Astrocyte of the hippocampus (primary cell): ENCODE measurements around the gene FAM131B.
"Not testable (repeated sequence)": the region's sequence is repeated elsewhere in the genome, so short reads cannot be mapped to it uniquely, and the experiment has no call there.

ENCODE experiments used
- DNase-seq: peaks from one replicate; pipeline ENCODE4 v3.0.0; 2011; ENCODE audit warnings: low read depth, low spot score

FAM131B gene

DNA sequence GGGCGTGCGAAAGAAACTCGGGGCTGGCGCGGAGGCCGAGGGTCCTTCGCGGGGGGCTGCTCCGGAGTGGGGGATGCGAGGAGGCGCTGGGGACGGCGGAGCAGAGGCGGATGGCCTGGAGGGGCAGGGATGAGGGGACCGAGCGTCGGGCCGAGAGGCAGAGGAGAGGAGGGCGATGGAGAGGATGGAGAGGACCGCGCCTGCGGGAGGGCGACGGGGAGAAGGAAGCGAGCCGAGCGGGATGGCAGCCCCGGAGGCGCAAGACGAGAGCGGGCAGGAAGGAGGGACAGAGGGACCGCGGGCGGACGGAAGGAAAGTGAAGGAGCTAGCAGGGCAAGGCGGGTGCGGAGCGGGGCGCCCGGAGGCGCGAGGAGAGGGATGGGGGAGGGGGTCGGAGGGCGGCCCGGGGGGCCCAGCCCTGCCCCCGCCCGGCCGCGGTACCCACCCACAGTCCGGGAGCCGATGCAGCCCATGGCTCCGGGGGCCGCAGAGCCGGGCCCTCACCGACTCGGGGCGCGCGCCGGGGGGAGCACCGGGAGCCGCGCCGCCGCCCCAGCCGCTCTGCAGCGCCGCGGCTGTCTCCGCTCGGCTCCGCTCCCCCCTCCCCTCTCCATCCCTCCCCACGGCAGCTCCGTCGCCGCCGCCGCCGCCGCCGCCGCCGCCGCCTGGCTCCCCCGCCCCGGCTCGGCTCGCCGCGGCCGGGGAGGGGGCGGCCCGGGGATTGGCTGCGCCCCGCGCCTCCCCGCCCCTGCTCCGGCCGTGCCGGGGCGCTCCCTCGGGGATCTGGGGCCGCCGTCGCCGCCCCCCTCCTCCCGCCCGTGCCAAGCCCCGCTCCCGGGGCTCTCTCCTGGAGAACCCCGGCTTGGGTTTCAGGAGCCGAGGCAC, at the start of gene FAM131B:
FAM131B (minus strand) TSS at position 583 of the 885 bp plus-strand sequence; CDS start at position 473, 110 bp downstream.
- peak; percentile 52 for DNase-seq

DNA sequence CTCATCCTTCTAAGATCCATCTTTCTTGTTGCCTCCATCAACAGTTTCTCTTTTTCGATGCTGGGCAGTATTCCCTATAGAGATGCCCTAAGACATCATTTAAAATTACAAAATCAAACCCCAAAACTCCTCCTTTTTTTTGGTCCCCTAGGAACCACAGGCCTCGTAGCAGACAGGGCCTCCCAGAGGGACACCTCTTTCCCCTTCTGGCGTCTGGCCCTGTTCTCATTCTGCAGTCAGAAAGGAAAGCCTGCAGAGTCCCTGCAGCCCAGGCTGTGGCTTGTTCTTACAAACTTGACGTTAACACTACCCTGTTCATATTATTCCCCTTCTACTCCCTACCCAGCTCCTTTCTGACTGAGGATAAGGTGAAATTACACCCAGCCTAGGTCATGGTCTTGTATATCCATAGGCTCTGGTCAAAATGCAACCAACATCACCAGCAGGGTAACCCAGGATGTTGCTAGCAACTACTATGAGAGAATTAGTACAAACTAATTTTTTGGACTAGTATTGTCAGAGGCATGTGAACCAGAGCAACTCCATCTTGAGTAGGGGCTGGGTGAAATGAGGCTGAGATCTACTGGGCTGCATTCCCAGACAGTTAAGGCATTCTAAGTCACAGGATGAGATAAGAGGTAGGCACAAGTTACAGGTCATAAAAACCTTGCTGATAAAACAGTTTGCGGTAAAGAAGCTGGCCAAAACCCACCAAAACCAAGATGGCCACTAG, 49.6 kb upstream of the FAM131B start:
- DNase-seq: no peak

DNA sequence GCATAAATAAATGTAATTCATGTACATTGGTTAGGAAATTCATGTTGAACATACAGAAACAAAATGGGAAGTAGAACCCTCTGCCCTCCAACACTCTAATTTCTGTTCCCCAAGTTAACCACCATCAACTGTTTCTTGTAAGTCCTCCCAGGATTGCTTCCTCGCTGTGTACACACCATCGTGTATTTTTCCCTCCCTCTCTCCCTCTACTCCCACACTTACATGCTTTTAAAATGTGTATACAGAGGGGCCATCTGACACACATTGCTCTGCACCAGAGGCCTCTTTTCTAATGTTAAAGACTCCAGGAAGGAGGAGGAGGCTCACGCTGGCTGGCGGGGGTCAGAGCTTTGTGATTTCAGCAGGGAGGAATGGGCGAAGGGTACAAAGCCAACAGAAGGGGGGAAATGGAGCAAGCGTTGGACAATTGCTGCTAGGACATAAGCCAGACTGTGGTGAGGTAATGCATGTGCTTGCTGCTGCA, 48.0 kb upstream of the FAM131B start:
- DNase-seq: no peak

DNA sequence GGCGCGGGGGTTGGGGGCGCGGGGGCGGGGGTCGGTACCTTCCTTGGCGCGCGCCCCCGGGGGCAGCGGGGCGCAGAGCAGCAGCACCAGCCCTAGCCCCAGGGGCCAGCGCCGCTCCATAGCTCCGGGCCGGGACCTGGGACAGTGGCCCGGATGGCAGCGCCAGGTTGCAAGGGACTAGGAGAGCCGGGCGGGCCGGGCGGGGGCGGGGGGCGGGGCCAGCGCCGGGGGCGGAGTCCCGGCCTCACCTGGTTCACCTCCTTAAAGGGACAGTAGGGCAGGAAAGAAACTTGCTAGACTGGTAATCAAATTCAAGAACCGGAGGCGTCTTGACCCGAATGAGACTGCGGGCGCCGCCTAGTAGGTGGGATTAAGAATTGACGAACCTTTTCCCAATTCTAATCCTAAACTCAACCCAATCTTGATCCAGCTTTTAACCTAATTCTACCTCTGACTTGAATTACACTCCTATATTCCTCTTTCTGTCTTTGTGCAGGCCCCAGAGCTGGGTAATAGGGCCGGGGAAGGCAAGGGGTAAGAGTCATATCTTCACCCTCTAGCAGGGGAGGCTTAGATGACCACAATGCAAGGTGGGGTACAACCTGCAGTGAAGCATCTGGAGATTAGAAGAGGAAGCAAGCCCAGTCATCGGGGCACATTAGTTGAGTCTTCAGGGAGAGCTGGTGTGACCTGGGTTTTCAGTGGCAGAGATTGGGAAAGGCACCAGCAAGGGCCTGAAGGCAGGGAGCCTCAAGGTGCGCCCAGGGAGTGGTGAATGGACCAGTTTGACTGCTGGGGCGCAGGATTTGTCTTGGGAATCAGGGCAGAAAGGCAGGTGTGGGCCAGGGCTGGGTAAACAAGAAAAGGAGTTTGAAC, 46.4 kb upstream of the FAM131B start, which contains the start of gene EPHA1:
EPHA1 (minus strand) TSS at position 171 of the 876 bp plus-strand sequence; CDS start at position 120, 51 bp downstream.
- DNase-seq: no peak

DNA sequence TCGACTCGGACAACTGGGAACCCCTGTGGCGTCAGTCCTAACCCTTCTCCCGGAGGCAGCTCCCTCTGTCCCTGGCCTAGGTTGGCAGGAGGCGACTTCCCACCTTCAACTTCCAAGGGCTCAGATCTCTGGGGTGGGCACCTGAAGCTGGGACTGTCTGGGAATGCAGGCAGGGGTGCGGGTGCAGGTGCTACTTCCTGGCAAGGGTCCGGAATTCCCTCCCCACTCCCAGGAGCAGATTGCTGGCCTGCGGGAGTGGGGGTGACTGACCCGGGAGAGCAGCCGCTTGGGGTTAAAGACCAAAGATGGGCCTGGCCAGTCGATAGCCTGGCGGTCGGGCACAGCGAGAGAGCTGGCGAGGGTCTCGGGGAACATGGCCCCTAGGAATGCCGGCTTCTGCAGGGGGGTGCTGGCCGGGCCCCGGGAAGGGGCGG, 45.8 kb upstream of the FAM131B start:
- DNase-seq: no peak

DNA sequence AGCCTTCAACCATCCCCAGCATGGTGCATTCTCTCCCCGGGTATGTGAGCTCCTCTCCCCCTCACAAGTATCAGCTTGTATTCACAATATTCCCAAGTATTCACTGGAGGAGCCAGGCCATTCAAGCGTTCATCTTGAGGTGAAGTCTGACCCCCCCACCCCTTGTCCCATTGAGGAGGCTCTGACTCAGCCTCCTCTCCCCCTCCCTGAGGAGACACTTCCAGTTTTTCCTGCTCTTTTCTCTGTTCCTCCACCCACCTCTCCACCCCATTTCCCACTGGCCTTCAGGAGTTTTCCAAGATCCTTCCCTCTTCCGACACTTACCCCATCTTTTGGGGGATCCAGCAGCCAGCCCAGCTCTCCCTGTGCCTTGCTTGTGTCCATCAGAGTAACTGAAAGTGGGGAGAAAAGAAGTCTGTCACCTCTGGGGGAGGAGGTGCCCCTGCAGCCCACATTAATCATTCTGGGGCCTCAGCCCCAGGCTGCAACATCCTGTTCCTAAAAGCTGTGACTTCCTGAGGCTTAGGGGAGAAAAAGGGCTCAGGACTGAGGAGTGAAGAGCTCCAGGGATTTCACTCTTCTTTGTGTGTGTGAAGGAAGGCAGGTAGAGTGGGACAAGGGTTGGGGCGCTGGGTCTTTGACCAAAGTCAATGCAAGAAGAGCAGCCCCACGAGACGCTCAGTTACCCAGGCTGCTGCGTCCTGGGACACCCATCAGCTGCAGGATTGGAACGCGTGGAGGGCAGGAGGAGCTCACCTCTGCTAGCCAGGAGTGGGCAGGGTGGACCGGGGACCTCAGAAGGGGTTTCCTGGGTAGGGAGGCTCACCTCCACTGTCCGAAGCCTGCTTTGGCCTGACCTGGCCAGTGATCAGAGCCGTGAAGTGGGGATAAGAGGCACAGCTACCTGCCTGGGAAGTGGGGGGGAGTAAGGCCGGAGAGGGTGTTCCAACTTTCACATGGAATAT, 45.1 kb upstream of the FAM131B start:
- no peak for DNase-seq

DNA sequence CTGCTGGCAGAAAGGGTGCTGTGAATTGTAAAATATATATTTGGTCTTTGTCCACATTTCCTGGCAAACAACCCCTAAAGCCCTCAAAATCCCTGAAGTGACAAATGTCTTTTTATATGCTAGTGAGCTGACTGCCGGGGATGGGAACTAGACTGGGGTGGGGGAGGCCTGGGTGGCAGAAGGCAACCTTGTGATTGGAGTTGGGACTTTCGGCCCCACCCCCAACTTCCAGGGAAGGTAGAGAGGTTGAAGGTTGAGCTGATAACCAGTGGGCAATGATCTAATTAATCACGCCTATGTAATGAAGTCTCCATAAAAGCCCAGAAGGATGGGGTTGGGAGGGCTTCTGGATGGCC, 43.5 kb upstream of the FAM131B start:
- no peak for DNase-seq

DNA sequence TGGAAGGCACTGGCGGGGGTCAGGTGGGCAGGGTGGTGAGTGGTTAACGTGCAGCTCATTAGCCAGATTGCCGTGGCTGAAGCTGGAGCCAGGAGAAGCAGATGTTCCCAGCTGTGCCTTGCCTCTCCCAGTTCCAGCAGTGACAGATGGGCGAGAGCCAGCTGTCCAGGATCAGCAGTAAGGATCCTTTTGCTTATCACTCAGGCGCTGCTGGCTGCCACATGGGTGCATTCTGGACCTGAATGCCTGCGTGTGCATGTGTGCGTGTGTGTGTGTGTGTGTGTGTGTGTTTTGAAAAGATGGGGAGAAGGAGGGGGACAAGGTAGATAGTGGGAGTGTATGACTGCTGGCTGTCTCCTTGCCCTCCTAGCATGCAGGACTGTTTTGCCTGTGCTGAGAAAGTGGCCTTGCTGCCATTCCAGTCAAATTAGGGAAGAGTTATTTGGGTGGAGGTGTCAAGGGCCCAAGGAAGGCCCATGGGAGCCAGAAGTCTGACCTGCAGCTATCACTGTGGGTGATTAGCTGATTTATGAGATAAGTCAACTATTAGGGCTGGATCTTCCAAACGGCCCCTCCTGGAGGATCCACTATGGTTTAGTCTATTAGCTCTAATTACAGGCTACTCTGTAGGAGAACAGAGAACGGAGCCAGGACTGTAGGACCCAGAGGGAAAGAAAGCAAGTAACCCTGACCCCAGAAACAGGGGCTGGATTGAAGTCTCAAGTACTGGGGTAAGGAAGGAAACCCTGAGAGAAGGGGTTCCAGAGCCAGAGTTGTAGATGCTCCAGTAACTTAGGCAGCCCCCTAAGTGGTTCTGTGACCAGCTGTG, 42.9 kb upstream of the FAM131B start:
- DNase-seq: no peak

DNA sequence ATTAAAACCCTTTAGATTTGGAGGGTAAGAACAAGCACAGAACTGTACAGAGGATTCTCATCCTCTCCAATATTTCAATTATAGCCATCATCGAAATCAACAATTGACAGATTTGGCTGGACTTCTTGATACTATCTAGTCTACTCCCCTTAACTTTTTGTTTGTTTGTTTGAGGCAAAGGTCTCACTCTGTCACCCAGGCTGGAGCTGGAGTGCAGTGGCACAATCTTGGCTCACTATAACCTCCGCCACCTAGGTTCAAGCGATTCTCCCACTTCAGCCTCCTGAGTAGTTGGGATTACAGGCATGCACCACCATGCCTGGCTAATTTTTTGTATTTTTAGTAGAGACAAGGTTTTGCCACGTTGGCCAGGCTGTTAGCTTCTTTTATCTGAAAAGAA, 39.7 kb upstream of the FAM131B start:
- not testable (repeated sequence) for DNase-seq

DNA sequence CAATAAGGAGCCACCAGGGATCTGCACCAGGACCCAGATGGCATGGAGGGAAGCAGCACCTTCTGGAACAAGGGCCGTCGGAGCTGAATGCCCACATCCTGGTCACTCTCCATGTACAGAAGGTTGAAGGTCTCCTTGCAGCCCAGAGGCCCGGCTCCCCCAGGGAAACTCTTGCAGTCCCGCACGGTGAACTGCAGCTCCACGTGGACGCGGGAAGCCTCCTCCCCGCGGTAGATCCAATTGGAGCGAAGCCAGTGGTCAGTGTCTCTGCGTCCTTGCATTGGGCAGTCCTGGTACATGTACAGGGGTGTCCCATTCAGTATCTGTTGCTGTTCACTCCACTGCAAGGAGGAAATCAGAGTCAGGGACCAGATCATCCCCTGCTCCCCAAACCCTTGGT, 38.8 kb upstream of the FAM131B start:
- DNase-seq: no peak

DNA sequence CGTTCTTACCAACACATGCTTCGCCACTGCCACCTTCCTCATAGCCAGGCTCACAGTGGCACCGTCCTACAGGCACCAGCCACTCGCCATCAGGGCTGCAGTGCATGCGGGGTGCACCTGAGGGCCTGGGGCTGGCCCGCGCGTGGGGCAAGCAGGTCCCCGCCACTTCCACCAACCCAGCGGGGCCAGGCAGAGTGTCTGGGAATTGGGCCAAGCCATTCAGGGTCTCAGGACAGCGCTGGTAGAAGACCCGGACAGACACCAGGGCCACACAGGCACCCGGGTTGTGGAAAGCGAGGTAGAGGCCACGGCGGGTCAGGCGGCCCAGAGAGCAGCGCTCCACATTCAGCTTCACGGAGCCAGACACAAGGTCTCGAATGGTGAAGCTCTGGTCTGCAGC, 37.1 kb upstream of the FAM131B start:
- no peak for DNase-seq

DNA sequence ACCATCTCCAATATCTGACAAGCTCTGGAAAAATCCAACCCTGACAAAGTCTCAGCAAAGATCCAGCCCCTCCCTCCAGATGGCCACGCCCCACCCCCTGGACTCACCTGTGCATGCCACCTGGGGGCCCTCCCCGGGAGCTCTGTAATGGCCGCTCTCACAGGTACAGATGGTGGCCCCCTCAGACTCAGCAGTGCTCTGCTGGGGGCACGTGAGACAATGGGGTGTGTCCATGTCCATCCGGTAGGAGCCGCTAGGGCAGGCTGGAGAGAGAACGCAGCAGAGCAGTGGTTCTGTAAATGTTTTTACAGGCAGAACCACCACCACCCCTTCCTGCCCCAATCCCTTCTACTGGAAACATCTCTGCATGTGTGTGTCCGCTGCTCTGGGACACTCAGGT, 36.6 kb upstream of the FAM131B start:
- no peak for DNase-seq

DNA sequence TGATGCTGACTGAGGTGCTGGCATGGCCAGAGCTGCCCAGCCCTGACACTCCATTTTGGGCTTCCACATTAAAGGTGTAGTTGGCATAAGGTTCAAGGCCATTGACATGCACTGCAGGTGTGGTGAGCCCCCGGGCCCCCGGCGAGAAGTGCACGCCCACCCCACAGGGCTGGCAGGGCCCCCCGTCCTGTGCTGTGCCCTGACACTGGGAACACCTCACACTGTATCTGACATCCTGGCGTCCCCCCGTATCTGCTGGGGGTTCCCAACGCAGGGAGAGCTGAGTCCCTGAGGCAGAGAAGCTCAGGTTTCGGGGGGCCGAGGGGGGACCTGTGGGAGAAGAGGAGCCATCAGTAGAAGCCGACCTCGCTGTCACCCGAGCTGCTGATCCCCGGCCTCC, 36.1 kb upstream of the FAM131B start:
- no peak for DNase-seq

DNA sequence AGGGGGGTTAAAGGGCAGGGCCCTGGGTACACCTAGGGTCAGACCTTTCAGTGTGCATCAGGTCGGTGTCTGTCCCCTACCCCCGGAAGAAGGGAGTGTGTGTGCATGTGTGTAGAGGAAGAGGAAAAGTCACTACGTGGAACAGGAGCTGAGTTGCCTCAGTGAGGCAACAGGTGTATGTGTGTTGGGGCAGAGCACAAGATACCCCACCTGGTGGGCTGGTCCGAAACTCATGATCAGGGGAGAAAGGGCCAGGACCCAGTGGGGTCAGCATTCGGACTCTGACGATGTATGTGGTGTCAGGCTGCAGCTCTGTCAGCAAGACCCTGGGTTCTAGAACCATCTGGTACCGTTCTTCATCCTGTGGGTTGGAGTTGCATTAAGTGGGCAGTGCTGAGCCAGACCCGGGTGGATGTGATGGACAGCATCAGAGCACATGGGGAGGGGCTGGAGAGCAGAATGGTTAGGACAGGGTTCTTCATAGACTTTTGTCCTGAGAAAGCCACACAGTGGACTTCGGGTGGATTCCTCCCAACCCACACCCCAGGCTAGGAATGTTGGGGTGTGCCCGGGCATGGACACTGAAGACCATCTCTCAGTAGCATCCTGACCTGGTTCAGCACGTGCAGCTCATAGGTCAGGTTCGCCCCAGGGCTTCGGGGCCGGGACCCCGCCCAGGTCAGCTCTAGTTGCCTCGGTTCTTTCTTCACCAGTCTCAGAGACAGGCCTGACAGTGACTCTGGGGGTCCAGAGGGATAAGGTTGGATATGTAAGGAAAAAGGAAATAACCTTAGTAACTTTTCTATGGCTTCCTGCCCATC, 35.4 kb upstream of the FAM131B start:
- DNase-seq: no peak

DNA sequence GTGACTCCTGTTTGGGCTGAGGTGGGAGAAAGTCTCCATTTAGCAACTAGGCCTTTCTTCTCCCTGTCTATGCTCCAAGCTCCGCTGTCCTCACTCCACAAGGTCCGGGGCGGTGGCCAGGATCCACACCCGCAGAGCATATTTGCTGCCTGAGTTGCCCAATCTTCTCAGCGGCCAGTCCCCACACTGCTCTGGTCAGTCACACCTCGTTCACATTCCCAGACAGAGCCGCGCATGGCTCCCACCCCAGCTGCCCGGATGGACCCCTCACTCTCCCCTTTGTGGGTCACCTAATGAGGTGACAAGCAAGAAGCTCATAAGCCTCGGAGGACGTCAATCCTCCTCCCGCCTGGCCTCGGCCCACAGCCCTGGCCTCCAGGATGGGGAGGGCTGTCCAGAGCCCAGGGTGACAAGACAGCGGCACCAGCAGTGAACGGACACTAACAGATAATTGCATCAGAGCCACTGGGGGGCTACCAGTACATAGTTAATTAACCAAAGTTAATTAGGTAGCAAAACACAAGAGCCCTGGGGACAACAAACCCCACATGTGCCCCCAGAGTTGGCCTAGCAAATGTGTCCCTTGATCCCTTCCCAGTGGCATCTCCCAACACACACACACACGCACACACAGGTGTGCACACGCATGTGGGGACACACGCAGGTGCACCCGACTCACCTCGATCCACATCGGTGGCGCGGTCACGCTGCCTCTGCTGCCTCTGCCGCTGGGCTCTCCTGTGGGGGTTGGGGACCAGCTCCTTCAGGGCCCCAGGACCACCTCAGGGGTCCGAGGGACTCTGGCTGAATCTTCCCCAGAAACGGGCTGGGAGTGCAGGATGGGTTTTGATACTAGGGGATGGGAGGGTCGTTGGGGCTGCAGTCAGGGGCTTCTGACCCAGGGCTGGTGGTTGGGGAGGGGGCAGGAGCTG, 34.4 kb upstream of the FAM131B start:
- DNase-seq: peak; percentile 36

DNA sequence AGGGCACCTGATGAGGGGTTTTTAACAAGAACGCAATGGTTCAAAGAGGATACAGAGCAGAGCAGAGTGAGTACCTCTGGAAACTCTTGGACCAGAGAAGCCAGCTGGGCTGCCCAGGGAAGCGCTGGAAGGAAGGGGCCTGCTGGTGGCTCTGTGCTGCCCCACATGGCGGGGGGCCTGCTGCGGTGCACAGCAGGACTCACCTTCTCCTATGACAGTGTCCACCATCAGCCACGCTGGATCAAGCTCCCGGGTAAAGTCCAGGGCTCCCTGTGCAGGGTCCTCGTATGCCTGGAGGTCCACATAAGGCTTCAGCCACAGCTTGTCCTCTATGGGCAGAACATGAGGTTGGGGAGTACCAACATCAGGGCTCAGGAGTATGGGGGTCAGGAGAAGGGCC, 33.7 kb upstream of the FAM131B start:
- DNase-seq: no peak
